MCF 10A (cell line): ENCODE measurements around the gene RELL1. TPM values are rescaled to one million over a fixed set of nuclear protein-coding genes. Genes with fewer than 3 reads are reported as not detected.

Source experiments
- BruUV-seq: library from RNA; stranded (reverse); fragments of 400-500 nt; replicated peaks from 2 replicates; lab custom pipeline; 2021; lab: Mats Ljungman, UMichigan
- CTCF ChIA-PET: fragments of 300-600 bp; sonication (Branson Sonifier 250); formaldehyde crosslinking; extraction: SDS; loops from one replicate; lab custom pipeline; 2021; ENCODE audit warnings: antibody characterized with exemption, inconsistent platforms; lab: Yijun Ruan, JAX
- POLR2A ChIA-PET: fragments of 300-600, 350-650 bp; sonication (Branson Sonifier 250); formaldehyde crosslinking; extraction: SDS; loops from one replicate; lab custom pipeline; 2020; ENCODE audit warnings: antibody characterized with exemption, inconsistent platforms; lab: Yijun Ruan, JAX
- DNase-seq: peaks from one replicate; pipeline ENCODE4 v3.0.0-alpha.2; 2018; ENCODE audit not compliant: unreplicated experiment
- H3K27ac Mint-ChIP-seq: one replicate; pipeline ENCODE4 v1.8.0; 2022; ENCODE audit warnings: mild to moderate bottlenecking, low read depth, mixed read lengths; ENCODE audit not compliant: unreplicated experiment
- H3K27me3 Mint-ChIP-seq: one replicate; pipeline ENCODE4 v1.8.0; 2022; ENCODE audit warnings: mixed read lengths; ENCODE audit not compliant: insufficient read depth, unreplicated experiment
- H3K36me3 Mint-ChIP-seq: one replicate; pipeline ENCODE4 v1.8.0; 2022; ENCODE audit warnings: mild to moderate bottlenecking, moderate library complexity, mixed read lengths; ENCODE audit not compliant: insufficient read depth, unreplicated experiment
- H3K4me1 Mint-ChIP-seq: one replicate; pipeline ENCODE4 v1.8.0; 2022; ENCODE audit warnings: mixed read lengths; ENCODE audit not compliant: insufficient read depth, unreplicated experiment
- H3K4me3 Mint-ChIP-seq: one replicate; pipeline ENCODE4 v1.8.0; 2022; ENCODE audit warnings: mild to moderate bottlenecking, moderate library complexity, mixed read lengths; ENCODE audit not compliant: unreplicated experiment
- H3K9me3 Mint-ChIP-seq: one replicate; pipeline ENCODE4 v1.8.0; 2022; ENCODE audit warnings: mixed read lengths; ENCODE audit not compliant: unreplicated experiment
- CTCF ChIP-seq: fragments of 200-600 bp; IDR thresholded peaks from one replicate; pipeline ENCODE4 v1.8.0; 2022; ENCODE audit warnings: antibody characterized with exemption, mild to moderate bottlenecking; ENCODE audit not compliant: unreplicated experiment
- intact Hi-C: fragments of 100-400 bp; cut with micrococcal nuclease; formaldehyde crosslinking; loops from 2 replicates; pipeline ENCODE4 v1.14.1; 2022
- total RNA-seq: library from RNA; stranded (reverse); gene quantifications from 2 replicates; pipeline ENCODE4 v1.2.3, GENCODE V29; 2022

RELL1 gene
- total RNA-seq, 1 experiment from 2014 or later = 28.6 TPM

- POLR2A ChIA-PET = no interaction called here
- intact Hi-C loops = no loop called here
Measured at GRCh38 chr4:37697566-37697965, 11.4 kb upstream of the RELL1 start.

GRCh38 chr4:37693450-37694190 is 7.4 kb upstream of the RELL1 start:
- H3K36me3 Mint-ChIP-seq = no peaks in the 10 kb centered on the region
- no peak overlapping the region for H3K4me3 Mint-ChIP-seq
- no peaks in the 10 kb centered on the region for H3K27me3 Mint-ChIP-seq
- H3K9me3 Mint-ChIP-seq = no peaks in the 10 kb centered on the region
- intact Hi-C loops = no loop called here
- ChIA-PET CTCF (interaction anchor here (0.6 to 1.3 kb wide), 4 partner anchors 15 to 109 kb away, joined by 3 to 4 read pairs (median 3); no protein-coding TSS in a partner anchor), POLR2A (interaction anchor here (0.6 to 1.1 kb wide), 4 partner anchors 23 to 92 kb away, joined by 3 read pairs; no protein-coding TSS in a partner anchor)
- no peak for TF ChIP-seq CTCF
- peaks cover 18% of the 10 kb centered on the region for H3K4me1 Mint-ChIP-seq
- no peak overlapping the region for H3K27ac Mint-ChIP-seq
- peak; percentile 67 for DNase-seq
- no TSS peak for BruUV-seq

More at GRCh38 chr4:37697566-37697965, 11.4 kb upstream of the RELL1 start:
- DNase-seq = no peak
- Mint-ChIP-seq H3K36me3 (no peaks in the 10 kb centered on the region), H3K27me3 (no peaks in the 10 kb centered on the region), H3K4me1 (peaks cover 14% of the 10 kb centered on the region), H3K27ac (no peak overlapping the region), H3K4me3 (no peak overlapping the region), H3K9me3 (no peaks in the 10 kb centered on the region)
- CTCF ChIA-PET = interaction anchor here (1.1 kb wide), 1 partner anchor 105 kb away, joined by 3 read pairs; no protein-coding TSS in a partner anchor
- no peak for TF ChIP-seq CTCF
- BruUV-seq = no TSS peak

- CTCF ChIA-PET = interaction anchor here (1.3 kb wide), 1 partner anchor 109 kb away, joined by 4 read pairs; no protein-coding TSS in a partner anchor
- Mint-ChIP-seq H3K27ac (no peak overlapping the region), H3K27me3 (no peaks in the 10 kb centered on the region), H3K4me3 (no peak overlapping the region), H3K9me3 (no peaks in the 10 kb centered on the region), H3K36me3 (no peaks in the 10 kb centered on the region), H3K4me1 (peaks cover 18% of the 10 kb centered on the region)
- intact Hi-C loops = no loop called here
- POLR2A ChIA-PET = no interaction called here
- no peak for TF ChIP-seq CTCF
- DNase-seq = no peak
- no TSS peak for BruUV-seq
Measured at GRCh38 chr4:37693030-37693429, 6.9 kb upstream of the RELL1 start.

- Mint-ChIP-seq H3K4me1 (peaks cover 13% of the 10 kb centered on the region), H3K27me3 (no peaks in the 10 kb centered on the region), H3K4me3 (no peak overlapping the region), H3K27ac (no peak overlapping the region), H3K36me3 (no peaks in the 10 kb centered on the region), H3K9me3 (no peaks in the 10 kb centered on the region)
- BruUV-seq = no TSS peak
- CTCF ChIA-PET = interaction anchor here (1.1 kb wide), 1 partner anchor 106 kb away, joined by 3 read pairs; no protein-coding TSS in a partner anchor
- no peak for DNase-seq
- POLR2A ChIA-PET = interaction anchor here (0.7 kb wide), 1 partner anchor 17 kb away, joined by 3 read pairs; no protein-coding TSS in a partner anchor
- intact Hi-C loops = no loop called here
- TF ChIP-seq CTCF = no peak
Measured at GRCh38 chr4:37690976-37691375, 4.8 kb upstream of the RELL1 start.
